OCI-LY3 (cell line): ENCODE results near the gene MACROD2.

Experiments used
- CTCF ChIP-seq: fragments of 200-600, 300-600 bp; sonication (generic); IDR thresholded peaks from 2 replicates; pipeline ENCODE4 v1.5.1; 2014; ENCODE audit warnings: antibody characterized with exemption, low read length, low read depth
- EZH2phosphoT487 ChIP-seq: fragments of 200-600 bp; shearing (Covaris generic); IDR thresholded peaks from 2 replicates; pipeline ENCODE4 v1.6.1; 2018; ENCODE audit warnings: antibody characterized with exemption, mixed run types, low read depth

- TF ChIP-seq CTCF, result no peak
- TF ChIP-seq EZH2phosphoT487, result no peak
Measured at GRCh38 chr20:15542655-15543054, 1547.3 kb downstream of the MACROD2 start.
